K562 (cell line): ENCODE results near the gene BCAP31. TPM values are rescaled to one million over a fixed set of nuclear protein-coding genes. Genes with fewer than 3 reads are reported as not detected.

Source experiments
- ARID2 ChIP-seq: fragments of 450-650 bp; IDR thresholded peaks from 2 replicates; pipeline ENCODE4 v1.6.1; 2017; ENCODE audit warnings: antibody characterized with exemption, mild to moderate bottlenecking
- ASH1L ChIP-seq: fragments of 450-650 bp; IDR thresholded peaks from 2 replicates; pipeline ENCODE4 v1.6.1; 2018; ENCODE audit warnings: borderline replicate concordance, mild to moderate bottlenecking, low read depth; ENCODE audit not compliant: partially characterized antibody
- CBX5 ChIP-seq: IDR thresholded peaks from 2 replicates; pipeline ENCODE4 v1.6.1; 2014; ENCODE audit warnings: low read depth, borderline replicate concordance
- CREB3 ChIP-seq: fragments of 450-650 bp; conservative IDR thresholded peaks from 2 replicates; pipeline ENCODE4 v1.6.1; 2016; ENCODE audit warnings: missing genetic modification characterization, low read depth, mild to moderate bottlenecking, missing compliant biosample characterization, moderate library complexity
- CREBBP ChIP-seq: IDR thresholded peaks from one replicate; pipeline ENCODE4 v1.6.1; 2012; ENCODE audit warnings: low read depth, mild to moderate bottlenecking, control low read depth, inconsistent platforms, low read length
- DPF2 ChIP-seq: fragments of 450-650 bp; IDR thresholded peaks from 2 replicates; pipeline ENCODE4 v1.6.1; 2016
- EP300 ChIP-seq: IDR thresholded peaks from 2 replicates; pipeline ENCODE4 v1.6.1; 2012; ENCODE audit warnings: low read length, improper control_type of control experiment
- FOXM1 ChIP-seq, 2 experiments: fragments of 450-650 bp in 1 of 2; sonication (generic) in 1 of 2; formaldehyde crosslinking in 1 of 2; IDR thresholded peaks; 2 replicates each; pipeline versions ENCODE4 v1.6.1 to v1.9.0; 2017 to 2022; ENCODE audit warnings: low read depth in 2 of 2, mild to moderate bottlenecking in 2 of 2, missing genetic modification reagents in 1 of 2, moderate library complexity in 1 of 2
- FUS ChIP-seq: fragments of 200-400 bp; formaldehyde crosslinking; optimal IDR thresholded peaks from 2 replicates; pipeline ENCODE3; 2017; ENCODE audit warnings: low read depth, low read length
- GTF2B ChIP-seq: IDR thresholded peaks from 2 replicates; pipeline ENCODE4 v1.6.1; 2011; ENCODE audit not compliant: insufficient read length; ENCODE audit errors: extremely low read depth
- MXI1 ChIP-seq: IDR thresholded peaks from 2 replicates; pipeline ENCODE4 v1.6.1; 2011; ENCODE audit warnings: low read depth, mild to moderate bottlenecking, improper control_type of control experiment, low read length
- NCOR1 ChIP-seq: fragments of 450-650 bp; IDR thresholded peaks from 2 replicates; pipeline ENCODE4 v1.6.1; 2016; ENCODE audit warnings: mild to moderate bottlenecking, moderate library complexity
- PCBP2 ChIP-seq: fragments of 200-400 bp; formaldehyde crosslinking; IDR thresholded peaks from 2 replicates; pipeline ENCODE4 v1.6.1; 2018; ENCODE audit warnings: low read length, low read depth, mild to moderate bottlenecking, moderate library complexity; ENCODE audit not compliant: poor library complexity, severe bottlenecking
- POU5F1 ChIP-seq: fragments of 150-350 bp; IDR thresholded peaks from 2 replicates; pipeline ENCODE4 v1.6.1; 2014; ENCODE audit warnings: borderline replicate concordance, low read length, low read depth, mild to moderate bottlenecking; ENCODE audit not compliant: partially characterized antibody
- TEAD4 ChIP-seq, 2 experiments: sonication (generic) in 1 of 2; formaldehyde crosslinking in 1 of 2; IDR thresholded peaks; 2 replicates each; pipeline versions ENCODE4 v1.6.1 to v1.8.0; 2012 to 2022; ENCODE audit warnings: borderline replicate concordance in 1 of 2, inconsistent platforms in 1 of 2, low read length in 1 of 2, mild to moderate bottlenecking in 1 of 2, missing genetic modification reagents in 1 of 2
- ZBTB33 ChIP-seq: sonication (generic); formaldehyde crosslinking; IDR thresholded peaks from 2 replicates; pipeline ENCODE4 v1.8.1; 2023; ENCODE audit warnings: mild to moderate bottlenecking, missing genetic modification reagents
- ZNF217 ChIP-seq: sonication (generic); formaldehyde crosslinking; IDR thresholded peaks from 2 replicates; pipeline ENCODE4 v1.8.0; 2022; ENCODE audit warnings: mild to moderate bottlenecking, missing genetic modification reagents
- ZNF224 ChIP-seq: sonication (generic); formaldehyde crosslinking; IDR thresholded peaks from 2 replicates; pipeline ENCODE4 v1.8.0; 2022; ENCODE audit warnings: mild to moderate bottlenecking, missing genetic modification reagents
- ZNF280B ChIP-seq: fragments of 250-450 bp; sonication (Bioruptor Pico); IDR thresholded peaks from 2 replicates; pipeline ENCODE4 v1.5.1; 2021; ENCODE audit warnings: mild to moderate bottlenecking
- ZNF41 ChIP-seq: fragments of 250-450 bp; sonication (Bioruptor Pico); conservative IDR thresholded peaks from 2 replicates; pipeline ENCODE4 v1.4.0; 2020; ENCODE audit warnings: mild to moderate bottlenecking
- polyA plus RNA-seq, 8 experiments: library from polyadenylated mRNA; depleted of rRNA in 4 of 8; stranded (reverse) in 5 of 8; unstranded in 3 of 8; fragments of >200 nt; fragmentation: Nextera tagmentation in 2 of 8; fragmentation: Illumina TruSeq in 1 of 8; extraction: Ambion mirVana in 2 of 8; extraction: Trizol in 1 of 8; gene quantifications; 2 replicates each; pipeline versions ENCODE4 v1.2.1 to v1.2.3, GENCODE V29; 2011 to 2014; ENCODE audit warnings: inconsistent platforms in 1 of 8, missing spikeins in 1 of 8
- total RNA-seq, 7 experiments: library from RNA; depleted of rRNA in 6 of 7; stranded (reverse); fragments of >200 nt in 6 of 7; fragmentation: Illumina TruSeq in 2 of 7; extraction: Trizol in 2 of 7; gene quantifications; 2 replicates each; pipeline versions ENCODE4 v1.2.1 to v1.2.3, GENCODE V29; 2011 to 2021; ENCODE audit warnings: low replicate concordance in 1 of 7

Gene BCAP31
- total and polyA plus RNA-seq, 9 of the 15 experiments (the other 6 are each of a cell fraction or from before 2014, with no cell fraction given) = 156 to 683 (median 188) TPM

- no peak for TF ChIP-seq ZNF280B
- no peak for TF ChIP-seq FUS
- peak; percentile 38; the same call in 1 of the 2 replicates for TF ChIP-seq TEAD4 (IDR thresholded peaks at IDR 0.05; ENCODE audit: low read length)
- no peak for TF ChIP-seq TEAD4 (CRISPR knock-in tag; IDR thresholded peaks at IDR 0.05; ENCODE audit: borderline replicate concordance)
- no peak for TF ChIP-seq PCBP2
- no peak for TF ChIP-seq GTF2B
- no peak for TF ChIP-seq CBX5
- no peak for TF ChIP-seq EP300
- no peak for TF ChIP-seq ZNF224
- TF ChIP-seq FOXM1 (IDR thresholded peaks at IDR 0.05; ENCODE audit: low read depth) = no peak
- TF ChIP-seq FOXM1 (CRISPR knock-in tag; IDR thresholded peaks at IDR 0.05; ENCODE audit: low read depth) = no peak
- peak; percentile 34; the same call in 1 of the 2 replicates for TF ChIP-seq NCOR1
- TF ChIP-seq ZBTB33 (CRISPR knock-in tag) = peak; percentile 82
- TF ChIP-seq MXI1 = no peak
- TF ChIP-seq ARID2 = no peak
- TF ChIP-seq ZNF41 (CRISPR knock-in tag) = no peak
- no peak for TF ChIP-seq CREBBP
- peak; percentile 20; the same call in 1 of the 2 replicates for TF ChIP-seq DPF2
- no peak for TF ChIP-seq ZNF217 (CRISPR knock-in tag)
- TF ChIP-seq ASH1L = no peak
- TF ChIP-seq CREB3 (tag) = no peak
- no peak for TF ChIP-seq POU5F1
These were observed 51.4 kb downstream of the BCAP31 start (continued) for GRCh38 chrX:153672531-153673427.
